SK-N-SH (cell line): ENCODE data around the gene WDFY1.

Experiments used
- RCOR1 ChIP-seq: fragments of 150-350 bp; IDR thresholded peaks from 2 replicates; pipeline ENCODE4 v1.6.1; 2017; ENCODE audit warnings: antibody characterized with exemption, low read length
- RFX5 ChIP-seq: IDR thresholded peaks from 2 replicates; pipeline ENCODE4 v1.6.1; 2012; ENCODE audit warnings: mild to moderate bottlenecking, improper control_type of control experiment, low read length

GRCh38 chr2:223943561-223944008 is 1.6 kb downstream of the WDFY1 start:
- TF ChIP-seq RCOR1 (no peak), RFX5 (no peak)
